Natural killer cell (primary cell): ENCODE measurements around the gene OR2W1. TPM values are rescaled to one million over a fixed set of nuclear protein-coding genes. Genes with fewer than 3 reads are reported as not detected.

ENCODE experiments used
- ATAC-seq, 3 donors: fragments of 150-1000 bp in 2 of 3; fragments of 200-7000 bp in 1 of 3; cut with Tn5 transposase; 1 replicate in 1 of 3; 2 replicates in 2 of 3; pipeline ENCODE4 v1.10.0; 2021; ENCODE audit warnings: mild to moderate bottlenecking in 2 of 3, moderate library complexity in 2 of 3
- DNase-seq, 2 donors: peaks; one replicate each; pipeline versions ENCODE4 v3.0.0 to v3.0.0-alpha.2; 2013 to 2021; ENCODE audit warnings: mixed read lengths in 1 of 2
- H3K27ac ChIP-seq: one replicate; pipeline ENCODE4 v1.5.1; 2013; ENCODE audit warnings: mild to moderate bottlenecking, low read length
- H3K27me3 ChIP-seq: one replicate; pipeline ENCODE4 v1.6.1; 2013; ENCODE audit warnings: low read length; ENCODE audit not compliant: control insufficient read depth, insufficient read depth
- H3K36me3 ChIP-seq: one replicate; pipeline ENCODE4 v1.6.1; 2013; ENCODE audit warnings: low read length; ENCODE audit not compliant: control insufficient read depth, insufficient read depth
- H3K4me1 ChIP-seq: one replicate; pipeline ENCODE4 v1.6.1; 2013; ENCODE audit warnings: low read length; ENCODE audit not compliant: control insufficient read depth, insufficient read depth
- H3K4me3 ChIP-seq: one replicate; pipeline ENCODE4 v1.5.1; 2013; ENCODE audit warnings: low read length
- H3K9me3 ChIP-seq: one replicate; pipeline ENCODE4 v1.6.1; 2013; ENCODE audit warnings: low read length; ENCODE audit not compliant: control insufficient read depth, insufficient read depth
- H3K27ac Mint-ChIP-seq, 2 donors: one replicate each; pipeline ENCODE4 v1.8.0; 2022; ENCODE audit warnings: mild to moderate bottlenecking in 2 of 2, mixed read lengths in 2 of 2, moderate library complexity in 1 of 2
- H3K27me3 Mint-ChIP-seq, 2 donors: one replicate each; pipeline ENCODE4 v1.8.0; 2022; ENCODE audit warnings: low read depth in 2 of 2, mixed read lengths in 2 of 2
- H3K36me3 Mint-ChIP-seq: one replicate; pipeline ENCODE4 v1.8.0; 2022; ENCODE audit warnings: mixed read lengths
- H3K4me1 Mint-ChIP-seq, 2 donors: one replicate each; pipeline ENCODE4 v1.8.0; 2022; ENCODE audit warnings: mixed read lengths in 2 of 2
- H3K4me3 Mint-ChIP-seq: one replicate; pipeline ENCODE4 v1.8.0; 2022; ENCODE audit warnings: mild to moderate bottlenecking, moderate library complexity, mixed read lengths
- H3K9me3 Mint-ChIP-seq, 2 donors: one replicate each; pipeline ENCODE4 v1.8.0; 2022; ENCODE audit warnings: mixed read lengths in 2 of 2
- WGBS: methylation state at CpG from one replicate; pipeline ENCODE4 v1.1.7; 2013; ENCODE audit warnings: missing lambda C conversion rate; ENCODE audit not compliant: insufficient coverage; 5-methylcytosine and 5-hydroxymethylcytosine counted together
- intact Hi-C: fragments of 100-400 bp; cut with micrococcal nuclease; formaldehyde crosslinking; loops from one replicate; pipeline ENCODE4 v1.14.2; 2022
- total RNA-seq, 4 donors: library from RNA; stranded (reverse); fragments of 120-200 nt in 1 of 4; gene quantifications; one replicate each; pipeline versions ENCODE4 v1.2.3 to v1.2.4, GENCODE V29; 2013 to 2022
- TF ChIP-seq, protein P1 (sequence below): fragments of 200-600 bp; IDR thresholded peaks from one replicate; pipeline ENCODE4 v1.8.0; 2022; ENCODE audit warnings: antibody characterized with exemption

The OR2W1 gene
- total RNA-seq, 3 donors from 2014 or later (not counting 1 experiment from before 2014, with no cell fraction given): not detected

DNA sequence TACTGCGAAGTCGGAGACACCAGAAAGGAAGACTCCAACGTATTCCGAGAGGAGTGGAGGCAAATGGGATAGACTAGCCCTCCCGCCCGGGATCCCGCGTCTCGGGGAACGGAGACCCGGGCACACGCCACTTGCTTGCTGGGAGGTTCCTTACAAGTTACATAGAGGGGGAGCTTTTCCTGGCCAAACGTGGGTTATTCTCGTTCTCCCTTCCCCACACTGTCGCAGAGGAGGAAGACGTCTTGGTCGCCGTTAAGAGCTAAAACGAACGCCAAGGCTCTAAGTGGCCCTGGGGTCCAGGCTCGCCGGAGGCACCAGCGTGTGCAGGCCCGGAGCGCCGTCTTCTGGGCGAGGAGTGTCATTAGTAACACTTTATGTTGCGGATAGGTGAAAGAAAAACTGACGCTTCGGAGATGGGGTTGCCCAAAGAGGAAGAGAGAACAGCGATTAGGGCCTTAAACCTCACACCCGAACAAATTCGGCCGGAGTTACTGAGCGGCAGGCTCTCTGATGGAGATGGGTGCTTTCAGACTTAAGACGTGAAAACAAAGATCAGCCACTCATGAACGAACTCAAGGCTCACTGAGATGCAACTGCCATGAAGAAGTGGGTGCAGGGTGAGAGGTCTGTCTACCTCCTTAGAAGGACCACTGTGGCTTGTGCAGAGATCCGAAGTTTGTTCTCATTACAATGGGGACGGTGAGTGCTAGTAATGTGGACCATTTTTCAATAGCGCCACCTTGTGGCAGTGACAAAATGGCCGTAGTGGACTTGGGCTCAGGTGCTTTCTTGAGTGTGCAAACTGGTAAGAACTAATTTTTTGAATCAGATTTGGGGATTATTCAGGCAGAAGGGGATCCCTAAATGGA lies 28.2 kb downstream of the OR2W1 start:
- TF ChIP-seq, protein P1, sequence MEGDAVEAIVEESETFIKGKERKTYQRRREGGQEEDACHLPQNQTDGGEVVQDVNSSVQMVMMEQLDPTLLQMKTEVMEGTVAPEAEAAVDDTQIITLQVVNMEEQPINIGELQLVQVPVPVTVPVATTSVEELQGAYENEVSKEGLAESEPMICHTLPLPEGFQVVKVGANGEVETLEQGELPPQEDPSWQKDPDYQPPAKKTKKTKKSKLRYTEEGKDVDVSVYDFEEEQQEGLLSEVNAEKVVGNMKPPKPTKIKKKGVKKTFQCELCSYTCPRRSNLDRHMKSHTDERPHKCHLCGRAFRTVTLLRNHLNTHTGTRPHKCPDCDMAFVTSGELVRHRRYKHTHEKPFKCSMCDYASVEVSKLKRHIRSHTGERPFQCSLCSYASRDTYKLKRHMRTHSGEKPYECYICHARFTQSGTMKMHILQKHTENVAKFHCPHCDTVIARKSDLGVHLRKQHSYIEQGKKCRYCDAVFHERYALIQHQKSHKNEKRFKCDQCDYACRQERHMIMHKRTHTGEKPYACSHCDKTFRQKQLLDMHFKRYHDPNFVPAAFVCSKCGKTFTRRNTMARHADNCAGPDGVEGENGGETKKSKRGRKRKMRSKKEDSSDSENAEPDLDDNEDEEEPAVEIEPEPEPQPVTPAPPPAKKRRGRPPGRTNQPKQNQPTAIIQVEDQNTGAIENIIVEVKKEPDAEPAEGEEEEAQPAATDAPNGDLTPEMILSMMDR: peak; percentile 89
- intact Hi-C loops: loop anchor here (1.0 kb wide), 2 partner anchors 179 to 330 kb away; no protein-coding TSS in a partner anchor
- Histone ChIP-seq H3K4me1 (peaks cover 15% of the 10 kb centered on the region), H3K27me3 (peaks cover 37% of the 10 kb centered on the region), H3K4me3 (peak overlapping the region; percentile 61), H3K36me3 (no peaks in the 10 kb centered on the region), H3K9me3 (no peaks in the 10 kb centered on the region), H3K27ac (peak overlapping the region; percentile 29)
- ATAC-seq (peak; percentile 84 to 87 (median 86)), DNase-seq (peak; percentile 73 to 92)
- H3K27ac Mint-ChIP-seq: peak overlapping the region; percentile 22 to 81
- H3K4me1 Mint-ChIP-seq: peaks cover 17 to 19% of the 10 kb centered on the region in 2 donors
- no peaks in the 10 kb centered on the region for H3K36me3 Mint-ChIP-seq
- WGBS: under 1% methylated on average over 41 of the region's 41 CpGs
- H3K9me3 Mint-ChIP-seq: no peaks in the 10 kb centered on the region
- peaks cover 50 to 71% of the 10 kb centered on the region in 2 donors for H3K27me3 Mint-ChIP-seq
- peak overlapping the region; percentile 92 for H3K4me3 Mint-ChIP-seq

DNA sequence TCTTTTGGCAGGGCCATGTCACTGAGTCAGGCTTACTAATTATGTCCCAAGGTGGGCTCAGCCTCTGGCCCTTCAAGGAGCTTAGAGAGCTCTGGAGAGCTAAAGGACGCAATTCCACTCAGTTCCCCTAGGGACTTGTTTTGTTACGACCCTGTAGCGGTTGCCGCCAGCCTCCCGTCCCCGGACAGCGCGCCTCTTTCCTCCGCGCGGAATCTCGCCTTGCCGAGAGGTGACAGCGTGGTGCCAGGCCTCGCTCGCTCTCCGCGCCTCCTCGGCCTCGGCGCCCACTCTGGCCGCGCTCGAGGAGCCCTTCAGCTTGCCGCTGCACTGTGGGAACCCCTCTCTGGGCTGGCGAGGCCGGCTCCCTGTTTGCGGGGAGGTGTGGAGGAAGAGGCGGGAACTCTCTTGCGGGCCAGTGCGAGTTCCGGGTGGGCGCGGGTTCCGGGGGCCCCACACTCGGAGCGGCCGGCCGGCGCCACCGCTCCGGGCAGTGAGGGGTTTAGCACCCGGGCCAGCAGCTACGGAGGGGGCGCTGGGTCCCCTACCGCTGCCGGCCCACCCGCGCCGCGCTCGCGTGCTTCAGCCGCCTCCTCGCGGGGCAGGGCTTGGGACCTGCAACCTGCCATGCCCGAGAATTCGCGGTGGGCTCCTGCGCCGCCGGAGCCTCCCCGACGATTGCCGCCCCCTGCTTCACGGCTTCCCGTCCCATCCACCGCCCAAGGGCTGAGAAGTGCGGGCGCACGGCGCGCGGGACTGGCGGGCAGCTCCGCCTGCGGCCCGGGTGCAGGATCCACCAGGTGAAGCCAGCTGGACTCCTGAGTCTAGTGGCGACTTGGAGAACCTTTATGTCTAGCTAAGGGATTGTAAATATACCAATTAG lies 30.0 kb downstream of the OR2W1 start:
- 63% methylated on average over 79 of the region's 79 CpGs for WGBS
- Histone ChIP-seq H3K36me3 (no peaks in the 10 kb centered on the region), H3K4me3 (no peak overlapping the region), H3K27me3 (peaks cover 39% of the 10 kb centered on the region), H3K27ac (no peak overlapping the region), H3K4me1 (peaks cover 20% of the 10 kb centered on the region), H3K9me3 (no peaks in the 10 kb centered on the region)
- ATAC-seq: no peak
- TF ChIP-seq, protein P1: no peak
- Mint-ChIP-seq H3K9me3 (no peaks in the 10 kb centered on the region), H3K27ac (no peak overlapping the region), H3K4me1 (peaks cover 24% of the 10 kb centered on the region in 2 donors), H3K36me3 (no peaks in the 10 kb centered on the region), H3K4me3 (no peak overlapping the region), H3K27me3 (peaks cover 50 to 73% of the 10 kb centered on the region in 2 donors)
- DNase-seq: peak in 1 of 2 donors; percentile 21
- intact Hi-C loops: no loop called here

DNA sequence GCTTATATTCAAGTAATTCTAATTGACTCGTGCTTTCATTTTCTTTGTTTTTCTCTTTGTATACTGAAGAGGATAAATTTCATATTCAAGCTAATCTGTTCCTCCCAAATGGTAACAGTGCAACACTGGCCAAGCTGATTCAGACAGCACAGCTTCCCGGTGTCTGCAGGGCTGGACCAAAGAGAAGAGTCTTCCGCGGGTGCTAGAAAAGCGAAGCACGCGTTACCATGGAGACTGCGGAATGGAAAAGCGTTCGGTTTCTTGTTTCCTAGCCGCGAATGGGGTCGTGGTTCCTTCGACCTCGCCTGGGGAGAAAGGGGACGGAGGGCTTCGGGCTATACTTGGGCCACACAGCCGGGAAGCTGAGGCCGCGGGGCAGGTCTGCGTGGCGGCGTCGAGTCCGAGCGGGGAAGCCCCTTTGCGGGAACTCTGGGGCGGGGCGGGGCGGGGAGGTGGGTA lies 33.7 kb downstream of the OR2W1 start:
- peak overlapping the region in 1 of 2 donors; percentile 75 for H3K27ac Mint-ChIP-seq
- H3K9me3 ChIP-seq: no peaks in the 10 kb centered on the region
- no peaks in the 10 kb centered on the region for H3K36me3 Mint-ChIP-seq
- peak overlapping the region; percentile 29 for H3K4me3 ChIP-seq
- peaks cover 11% of the 10 kb centered on the region for H3K4me1 ChIP-seq
- H3K27me3 Mint-ChIP-seq: peaks cover 42 to 76% of the 10 kb centered on the region in 2 donors
- intact Hi-C loops: no loop called here
- ATAC-seq (peak; percentile 52 to 64 (median 61)), DNase-seq (peak in 1 of 2 donors; percentile 74)
- TF ChIP-seq, protein P1: no peak
- peak overlapping the region; percentile 88 for H3K4me3 Mint-ChIP-seq
- peaks cover 54% of the 10 kb centered on the region for H3K27me3 ChIP-seq
- H3K9me3 Mint-ChIP-seq: no peaks in the 10 kb centered on the region
- no peaks in the 10 kb centered on the region for H3K36me3 ChIP-seq
- WGBS: under 1% methylated on average over 30 of the region's 30 CpGs
- H3K27ac ChIP-seq: no peak overlapping the region
- H3K4me1 Mint-ChIP-seq: peaks cover 14% of the 10 kb centered on the region in 2 donors
